Endothelial cell of umbilical vein (primary cell): ENCODE data around the gene RSPH6A. TPM values are rescaled to one million over a fixed set of nuclear protein-coding genes. Genes with fewer than 3 reads are reported as not detected.

Source experiments
- BruUV-seq: library from RNA; stranded (reverse); fragments of 400-500 nt; replicated peaks from 2 replicates; lab custom pipeline; 2021; lab: Mats Ljungman, UMichigan
- CTCF ChIA-PET: fragments of 300-600, 350-600 bp; sonication (Branson Sonifier 250); formaldehyde crosslinking; loops from one replicate; lab custom pipeline; 2021; ENCODE audit warnings: antibody characterized with exemption, inconsistent platforms; lab: Charles Lee
- POLR2A ChIA-PET: fragments of 300-600, 350-600 bp; sonication (Branson Sonifier 250); formaldehyde crosslinking; loops from one replicate; lab custom pipeline; 2021; ENCODE audit warnings: antibody characterized with exemption, inconsistent platforms; lab: Charles Lee
- DNase-seq: peaks from one replicate; pipeline ENCODE4 v3.0.0-alpha.2; 2011; ENCODE audit warnings: low read depth, low spot score
- FAIRE-seq: peaks from 2 replicates; lab custom pipeline; 2011; peaks lifted over from hg19 to GRCh38; lab: Jason Lieb, UNC
- H2AFZ ChIP-seq: 2 replicates; pipeline ENCODE4 v1.6.0; 2012; ENCODE audit warnings: low read depth, low read length, control low read depth, inconsistent platforms
- H3K27ac ChIP-seq: 2 replicates; pipeline ENCODE4 v1.5.1; 2011; ENCODE audit warnings: low read depth, mild to moderate bottlenecking, control low read depth, low read length, moderate library complexity; ENCODE audit not compliant: insufficient read depth
- H3K27me3 ChIP-seq, 2 experiments: 2 replicates each; pipeline versions ENCODE4 v1.6.0 to v1.6.1; 2011; ENCODE audit warnings: low read length in 2 of 2, mixed read lengths in 1 of 2; ENCODE audit not compliant: control insufficient read depth in 2 of 2, insufficient read depth in 2 of 2
- H3K36me3 ChIP-seq, 2 experiments: 2 replicates in 1 of 2; 3 replicates in 1 of 2; pipeline ENCODE4 v1.5.1; 2011; ENCODE audit warnings: low read length in 2 of 2, mild to moderate bottlenecking in 1 of 2, moderate library complexity in 1 of 2; ENCODE audit not compliant: control insufficient read depth in 2 of 2, insufficient read depth in 2 of 2; ENCODE audit errors: extremely low read depth in 1 of 2
- H3K4me1 ChIP-seq: 3 replicates; pipeline ENCODE4 v1.5.1; 2011; ENCODE audit warnings: mild to moderate bottlenecking, low read length; ENCODE audit not compliant: control insufficient read depth, insufficient read depth; ENCODE audit errors: extremely low read depth
- H3K4me2 ChIP-seq: 2 replicates; pipeline ENCODE4 v1.6.1; 2011; ENCODE audit warnings: low read length, control low read depth, mixed read lengths; ENCODE audit not compliant: insufficient read depth
- H3K4me3 ChIP-seq, 3 experiments: fragments of 200-600 bp in 1 of 3; sonication (generic), shearing (Covaris generic) in 1 of 3; replicated peaks in 1 of 3; 2 replicates each; pipeline ENCODE4 v1.5.1; 2011 to 2016; ENCODE audit warnings: control low read depth in 3 of 3, low read length in 3 of 3, mild to moderate bottlenecking in 2 of 3, inconsistent platforms in 1 of 3, low read depth in 1 of 3, moderate library complexity in 1 of 3; ENCODE audit not compliant: insufficient read depth in 1 of 3
- H3K79me2 ChIP-seq: 2 replicates; pipeline ENCODE4 v1.6.0; 2012; ENCODE audit warnings: low read length, inconsistent platforms; ENCODE audit not compliant: control insufficient read depth, insufficient read depth
- H3K9ac ChIP-seq: replicated peaks from 2 replicates; pipeline ENCODE3; 2011; ENCODE audit warnings: low read length, control low read depth; ENCODE audit not compliant: insufficient read depth; ENCODE audit errors: extremely low read depth
- H3K9me1 ChIP-seq: replicated peaks from 3 replicates; pipeline ENCODE4 v1.6.0; 2011; ENCODE audit warnings: mild to moderate bottlenecking, low read length; ENCODE audit not compliant: control insufficient read depth, insufficient read depth; ENCODE audit errors: extremely low read depth
- H3K9me3 ChIP-seq: replicated peaks from 2 replicates; pipeline ENCODE4 v1.5.1; 2012; ENCODE audit warnings: low read length, inconsistent platforms; ENCODE audit not compliant: control insufficient read depth, insufficient read depth
- H4K20me1 ChIP-seq: replicated peaks from 2 replicates; pipeline ENCODE3; 2011; ENCODE audit warnings: mild to moderate bottlenecking, low read length; ENCODE audit not compliant: control insufficient read depth, insufficient read depth; ENCODE audit errors: extremely low read depth
- EZH2 ChIP-seq: IDR thresholded peaks from 2 replicates; pipeline ENCODE4 v1.6.1; 2012; ENCODE audit warnings: borderline replicate concordance, low read depth, mild to moderate bottlenecking, moderate library complexity, low read length, inconsistent platforms; ENCODE audit not compliant: severe bottlenecking
- FOS ChIP-seq: IDR thresholded peaks from 2 replicates; pipeline ENCODE4 v1.6.1; 2011; ENCODE audit warnings: mild to moderate bottlenecking, low read length, moderate library complexity, borderline replicate concordance; ENCODE audit not compliant: insufficient read depth
- GATA2 ChIP-seq: IDR thresholded peaks from 2 replicates; pipeline ENCODE4 v1.7.0; 2011; ENCODE audit warnings: low read depth, mild to moderate bottlenecking, moderate library complexity, mixed read lengths, low read length; ENCODE audit not compliant: insufficient read length, insufficient read depth
- JUN ChIP-seq: IDR thresholded peaks from 2 replicates; pipeline ENCODE4 v1.6.1; 2011; ENCODE audit warnings: borderline replicate concordance, low read depth; ENCODE audit not compliant: insufficient read length, insufficient read depth
- MYC ChIP-seq: IDR thresholded peaks from one replicate; pipeline ENCODE4 v1.6.1; 2011; ENCODE audit warnings: mild to moderate bottlenecking, low read depth, low read length
- POLR2A ChIP-seq: IDR thresholded peaks from 2 replicates; pipeline ENCODE4 v1.6.1; 2012; ENCODE audit warnings: low read depth, mild to moderate bottlenecking, control low read depth, low read length
- POLR2AphosphoS5 ChIP-seq: IDR thresholded peaks from 2 replicates; pipeline ENCODE4 v1.6.1; 2012; ENCODE audit warnings: low read depth, mild to moderate bottlenecking, control low read depth, low read length, moderate library complexity; ENCODE audit not compliant: insufficient read depth
- dilution Hi-C: fragments of 300-500 bp; cut with MboI; formaldehyde crosslinking; loops from one replicate; pipeline ENCODE4 v1.15.0; 2019; ENCODE audit warnings: low sequenced_read_pairs; ENCODE audit not compliant: extremely low pct_ligation_motif_present
- intact Hi-C: fragments of 100-400 bp; cut with micrococcal nuclease; formaldehyde crosslinking; loops from one replicate; pipeline ENCODE4 v1.10.0; 2022
- polyA plus RNA-seq, 4 experiments: library from polyadenylated mRNA; depleted of rRNA in 3 of 4; stranded (reverse) in 3 of 4; unstranded in 1 of 4; fragments of >200 nt; gene quantifications; 2 replicates each; pipeline versions ENCODE4 v1.2.1 to v1.2.3, GENCODE V29; 2011 to 2012; ENCODE audit warnings: missing spikeins in 1 of 4
- total RNA-seq: library from RNA; stranded (reverse); gene quantifications from 2 replicates; pipeline ENCODE4 v1.2.3, GENCODE V29; 2021
- TF ChIP-seq, protein P1 (sequence below), 2 donors: IDR thresholded peaks; 1 replicate in 1 of 2; 2 replicates in 1 of 2; pipeline ENCODE4 v1.5.1; 2011; ENCODE audit warnings: low read length in 2 of 2, mild to moderate bottlenecking in 2 of 2, moderate library complexity in 2 of 2, control low read depth in 1 of 2, inconsistent platforms in 1 of 2, low read depth in 1 of 2; ENCODE audit not compliant: insufficient read depth in 1 of 2; ENCODE audit errors: extremely low read depth in 1 of 2
- TF ChIP-seq, protein P2 (sequence below): IDR thresholded peaks from 2 replicates; pipeline ENCODE4 v1.6.1; 2011; ENCODE audit not compliant: insufficient read depth, insufficient read length

Gene RSPH6A
- total and polyA plus RNA-seq, 2 donors (not counting 3 experiments of a cell fraction or from before 2014, with no cell fraction given), result 0.03 to 0.62 TPM

DNA sequence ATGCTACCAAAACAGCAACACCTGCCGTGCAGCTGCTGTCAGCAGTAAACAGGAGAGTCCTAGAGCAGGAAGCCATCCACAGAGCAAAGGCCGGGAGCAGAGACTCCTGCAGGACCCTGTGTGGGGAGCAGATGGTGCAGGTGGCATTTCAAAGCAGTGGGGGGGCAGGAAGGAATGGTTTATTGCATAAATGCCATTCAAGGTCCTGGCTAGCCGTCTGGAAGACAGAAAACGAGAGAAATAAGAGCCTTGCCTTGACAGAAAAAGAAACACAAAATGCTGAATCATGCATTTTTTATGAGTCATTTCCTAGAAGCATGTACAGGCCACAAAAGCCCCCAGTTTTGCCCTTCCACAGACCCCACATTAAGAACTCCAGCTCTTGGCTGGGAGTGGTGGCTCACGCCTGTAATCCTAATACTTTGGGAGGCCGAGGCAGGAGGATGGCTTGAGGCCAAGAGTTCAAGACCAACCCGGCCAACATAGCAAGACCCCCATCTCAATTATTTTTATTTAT is 5.4 kb downstream of the RSPH6A start:
- CTCF ChIA-PET, result interaction anchor here (1.4 to 3.3 kb wide), 3 partner anchors 8 to 40 kb away, joined by 6 to 17 read pairs (median 12); partner anchors contain the start of gene SIX5
- H2AFZ ChIP-seq, result peak overlapping the region; percentile 36
- H3K27ac ChIP-seq, result peak overlapping the region; percentile 59
- H4K20me1 ChIP-seq, result no peaks in the 10 kb centered on the region
- dilution Hi-C loops (no loop called here), intact Hi-C loops (no loop called here)
- H3K9me3 ChIP-seq, result no peaks in the 10 kb centered on the region
- no peaks in the 10 kb centered on the region for H3K9me1 ChIP-seq
- peaks cover 12% of the 10 kb centered on the region for H3K4me1 ChIP-seq
- DNase-seq (peak; percentile 70), FAIRE-seq (peak; percentile 97)
- no peak overlapping the region for H3K4me2 ChIP-seq
- no TSS peak for BruUV-seq
- POLR2A ChIA-PET, result no interaction called here
- H3K27me3 ChIP-seq, result no peaks in the 10 kb centered on the region
- TF ChIP-seq JUN, result peak; percentile 63
- TF ChIP-seq, protein P1, sequence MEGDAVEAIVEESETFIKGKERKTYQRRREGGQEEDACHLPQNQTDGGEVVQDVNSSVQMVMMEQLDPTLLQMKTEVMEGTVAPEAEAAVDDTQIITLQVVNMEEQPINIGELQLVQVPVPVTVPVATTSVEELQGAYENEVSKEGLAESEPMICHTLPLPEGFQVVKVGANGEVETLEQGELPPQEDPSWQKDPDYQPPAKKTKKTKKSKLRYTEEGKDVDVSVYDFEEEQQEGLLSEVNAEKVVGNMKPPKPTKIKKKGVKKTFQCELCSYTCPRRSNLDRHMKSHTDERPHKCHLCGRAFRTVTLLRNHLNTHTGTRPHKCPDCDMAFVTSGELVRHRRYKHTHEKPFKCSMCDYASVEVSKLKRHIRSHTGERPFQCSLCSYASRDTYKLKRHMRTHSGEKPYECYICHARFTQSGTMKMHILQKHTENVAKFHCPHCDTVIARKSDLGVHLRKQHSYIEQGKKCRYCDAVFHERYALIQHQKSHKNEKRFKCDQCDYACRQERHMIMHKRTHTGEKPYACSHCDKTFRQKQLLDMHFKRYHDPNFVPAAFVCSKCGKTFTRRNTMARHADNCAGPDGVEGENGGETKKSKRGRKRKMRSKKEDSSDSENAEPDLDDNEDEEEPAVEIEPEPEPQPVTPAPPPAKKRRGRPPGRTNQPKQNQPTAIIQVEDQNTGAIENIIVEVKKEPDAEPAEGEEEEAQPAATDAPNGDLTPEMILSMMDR (IDR thresholded peaks at IDR 0.05; ENCODE audit: extremely low read depth in 1 of 2, insufficient read depth in 1 of 2, low read depth in 1 of 2, low read length in 2 of 2), result no peak
- TF ChIP-seq POLR2AphosphoS5, result no peak
- no peak for TF ChIP-seq MYC
- TF ChIP-seq GATA2, result no peak
- no peak overlapping the region for H3K4me3 ChIP-seq
- H3K79me2 ChIP-seq, result no peaks in the 10 kb centered on the region
- H3K9ac ChIP-seq, result peak overlapping the region; percentile 0
- H3K36me3 ChIP-seq, result no peaks in the 10 kb centered on the region

DNA sequence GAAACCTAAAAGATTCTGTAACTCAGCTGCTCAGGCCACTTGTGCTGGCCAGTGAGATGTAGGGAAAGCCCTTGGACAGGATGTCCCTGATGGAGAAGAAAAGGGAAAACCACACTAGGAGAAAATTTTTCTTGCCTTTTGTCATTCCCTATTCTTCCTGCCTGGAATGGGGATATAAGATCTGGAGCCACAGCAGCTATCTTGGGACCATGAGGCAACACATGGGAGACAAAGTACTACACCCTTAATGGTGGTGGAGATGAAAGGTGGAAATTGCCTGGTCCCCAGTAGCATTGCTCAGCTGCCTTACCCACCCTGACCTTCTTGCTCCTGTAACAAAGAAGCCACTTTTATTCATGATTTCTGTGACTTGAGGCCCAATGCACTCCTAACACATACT is 9.4 kb downstream of the RSPH6A start:
- CTCF ChIA-PET, result interaction anchor here (0.7 to 2.9 kb wide), 2 partner anchors 11 to 35 kb away, joined by 3 to 19 read pairs; no protein-coding TSS in a partner anchor

More for the DNA sequence above, 9.4 kb downstream of the RSPH6A start:
- no peak overlapping the region for H3K9ac ChIP-seq
- H3K27ac ChIP-seq, result no peak overlapping the region
- peaks cover 11% of the 10 kb centered on the region for H3K4me1 ChIP-seq
- POLR2A ChIA-PET, result no interaction called here
- intact Hi-C loops (no loop called here), dilution Hi-C loops (no loop called here)
- TF ChIP-seq GATA2 (no peak), FOS (no peak), POLR2AphosphoS5 (no peak), JUN (no peak), MYC (no peak), POLR2A (no peak), EZH2 (no peak)
- TF ChIP-seq, protein P2, sequence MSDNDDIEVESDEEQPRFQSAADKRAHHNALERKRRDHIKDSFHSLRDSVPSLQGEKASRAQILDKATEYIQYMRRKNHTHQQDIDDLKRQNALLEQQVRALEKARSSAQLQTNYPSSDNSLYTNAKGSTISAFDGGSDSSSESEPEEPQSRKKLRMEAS, result no peak
- TF ChIP-seq, protein P1 (IDR thresholded peaks at IDR 0.05; ENCODE audit: extremely low read depth in 1 of 2, insufficient read depth in 1 of 2, low read depth in 1 of 2, low read length in 2 of 2), result no peak
- H3K9me3 ChIP-seq, result no peaks in the 10 kb centered on the region
- H4K20me1 ChIP-seq, result no peaks in the 10 kb centered on the region
- H3K36me3 ChIP-seq, result no peaks in the 10 kb centered on the region
- FAIRE-seq (no peak), DNase-seq (no peak)
- H3K9me1 ChIP-seq, result no peaks in the 10 kb centered on the region
- BruUV-seq, result no TSS peak
- H3K79me2 ChIP-seq, result no peaks in the 10 kb centered on the region
- H2AFZ ChIP-seq, result no peak overlapping the region
- no peak overlapping the region for H3K4me3 ChIP-seq
- no peaks in the 10 kb centered on the region for H3K27me3 ChIP-seq
- H3K4me2 ChIP-seq, result no peak overlapping the region
